HEK293 (cell line): ENCODE results near the gene MTUS2.

ENCODE experiments used
- CTCF ChIA-PET: fragments of 350-600 bp; formaldehyde crosslinking; extraction: SDS; loops from one replicate; lab custom pipeline; 2021; ENCODE audit warnings: antibody characterized with exemption; lab: Yijun Ruan, JAX
- POLR2A ChIA-PET: fragments of 300-600 bp; formaldehyde crosslinking; extraction: SDS; loops from one replicate; lab custom pipeline; 2020; ENCODE audit warnings: antibody characterized with exemption, inconsistent platforms; lab: Yijun Ruan, JAX
- H3K27ac ChIP-seq: fragments of 200-500 bp; sonication (Bioruptor generic); 2 replicates; pipeline ENCODE4 v1.5.1; 2014; ENCODE audit warnings: low read depth, low read length, control low read depth, inconsistent platforms; ENCODE audit errors: extremely low read depth
- H3K36me3 ChIP-seq, 2 experiments: fragments of 200-500 bp in 1 of 2; sonication (Bioruptor generic) in 1 of 2; 1 replicate in 1 of 2; 2 replicates in 1 of 2; pipeline ENCODE4 v1.5.1; 2014 to 2017; ENCODE audit warnings: inconsistent platforms in 2 of 2, low read length in 2 of 2; ENCODE audit not compliant: control insufficient read depth in 2 of 2, insufficient read depth in 1 of 2
- H3K4me1 ChIP-seq: fragments of 200-500 bp; sonication (Bioruptor generic); 2 replicates; pipeline ENCODE4 v1.5.1; 2014; ENCODE audit warnings: mild to moderate bottlenecking, low read length, inconsistent platforms; ENCODE audit not compliant: control insufficient read depth, insufficient read depth
- H3K4me3 ChIP-seq: 2 replicates; pipeline ENCODE4 v1.5.1; 2011; ENCODE audit warnings: low read depth, mild to moderate bottlenecking, control low read depth, low read length, moderate library complexity
- H3K9me3 ChIP-seq: fragments of 200-500 bp; sonication (Bioruptor generic); 2 replicates; pipeline ENCODE4 v1.5.1; 2014; ENCODE audit warnings: low read depth, low read length, inconsistent platforms; ENCODE audit not compliant: control insufficient read depth, insufficient read depth
- EGR2 ChIP-seq: fragments of 450-650 bp; formaldehyde crosslinking; IDR thresholded peaks from 2 replicates; pipeline ENCODE4 v1.5.1; 2016; ENCODE audit warnings: low read depth, missing biosample characterization, missing genetic modification characterization
- IKZF3 ChIP-seq: fragments of 450-650 bp; IDR thresholded peaks from 2 replicates; pipeline ENCODE4 v1.5.0; 2018; ENCODE audit warnings: missing biosample characterization, mild to moderate bottlenecking, missing genetic modification characterization, moderate library complexity
- PRDM1 ChIP-seq: fragments of 450-650 bp; formaldehyde crosslinking; IDR thresholded peaks from 2 replicates; pipeline ENCODE4; 2016; ENCODE audit warnings: missing biosample characterization, missing genetic modification characterization
- ZFP69B ChIP-seq: fragments of 450-650 bp; formaldehyde crosslinking; IDR thresholded peaks from 2 replicates; pipeline ENCODE4 v1.5.1; 2016; ENCODE audit warnings: missing biosample characterization, missing genetic modification characterization
- ZNF112 ChIP-seq: fragments of 450-650 bp; formaldehyde crosslinking; IDR thresholded peaks from 2 replicates; pipeline ENCODE4 v1.5.0; 2017; ENCODE audit warnings: missing biosample characterization, missing genetic modification characterization
- ZNF140 ChIP-seq: fragments of 450-650 bp; formaldehyde crosslinking; IDR thresholded peaks from 2 replicates; pipeline ENCODE4 v1.5.1; 2016; ENCODE audit warnings: missing biosample characterization, missing genetic modification characterization
- ZNF211 ChIP-seq: fragments of 450-650 bp; formaldehyde crosslinking; IDR thresholded peaks from 2 replicates; pipeline ENCODE4 v1.5.1; 2016; ENCODE audit warnings: low read depth, missing biosample characterization, missing genetic modification characterization
- ZNF341 ChIP-seq: fragments of 450-650 bp; formaldehyde crosslinking; IDR thresholded peaks from 2 replicates; pipeline ENCODE4; 2016; ENCODE audit warnings: low read depth, missing biosample characterization, missing genetic modification characterization
- ZNF366 ChIP-seq: fragments of 450-650 bp; formaldehyde crosslinking; conservative IDR thresholded peaks from 2 replicates; pipeline ENCODE4 v1.5.1; 2016; ENCODE audit warnings: missing biosample characterization, missing genetic modification characterization
- ZNF423 ChIP-seq: fragments of 450-650 bp; formaldehyde crosslinking; IDR thresholded peaks from 2 replicates; pipeline ENCODE4 v1.5.1; 2016; ENCODE audit warnings: missing biosample characterization, missing genetic modification characterization
- ZNF426 ChIP-seq: fragments of 450-650 bp; formaldehyde crosslinking; IDR thresholded peaks from 2 replicates; pipeline ENCODE4 v1.5.1; 2017; ENCODE audit warnings: missing biosample characterization, missing genetic modification characterization, mild to moderate bottlenecking, inconsistent platforms, moderate library complexity
- ZNF571 ChIP-seq: fragments of 450-650 bp; formaldehyde crosslinking; IDR thresholded peaks from 2 replicates; pipeline ENCODE4 v1.5.0; 2017; ENCODE audit warnings: missing biosample characterization, missing genetic modification characterization
- ZNF621 ChIP-seq: fragments of 450-650 bp; formaldehyde crosslinking; IDR thresholded peaks from 2 replicates; pipeline ENCODE4 v1.5.1; 2017; ENCODE audit warnings: missing biosample characterization, missing genetic modification characterization
- ZNF658 ChIP-seq: fragments of 450-650 bp; formaldehyde crosslinking; IDR thresholded peaks from 2 replicates; pipeline ENCODE4; 2016; ENCODE audit warnings: missing biosample characterization, missing genetic modification characterization
- ZNF670 ChIP-seq: fragments of 450-650 bp; formaldehyde crosslinking; IDR thresholded peaks from 2 replicates; pipeline ENCODE4 v1.5.1; 2016; ENCODE audit warnings: missing biosample characterization, missing genetic modification characterization, low read depth
- ZNF707 ChIP-seq: fragments of 450-650 bp; formaldehyde crosslinking; IDR thresholded peaks from 2 replicates; pipeline ENCODE4 v1.5.1; 2016; ENCODE audit warnings: missing biosample characterization, missing genetic modification characterization
- ZNF747 ChIP-seq: fragments of 450-650 bp; formaldehyde crosslinking; IDR thresholded peaks from 2 replicates; pipeline ENCODE4 v1.5.1; 2016; ENCODE audit warnings: missing biosample characterization, missing genetic modification characterization
- ZSCAN23 ChIP-seq: fragments of 450-650 bp; formaldehyde crosslinking; IDR thresholded peaks from 2 replicates; pipeline ENCODE4 v1.5.1; 2016; ENCODE audit warnings: missing biosample characterization, missing genetic modification characterization
- TF ChIP-seq, protein P1 (sequence below): fragments of 450-650 bp; formaldehyde crosslinking; IDR thresholded peaks from 2 replicates; pipeline ENCODE4 v1.5.1; 2016; ENCODE audit warnings: missing biosample characterization, missing genetic modification characterization
- TF ChIP-seq, protein P2 (sequence below): fragments of 450-650 bp; IDR thresholded peaks from 2 replicates; pipeline ENCODE4 v1.5.1; 2018; ENCODE audit warnings: missing biosample characterization, mild to moderate bottlenecking, missing genetic modification characterization

Gene MTUS2

DNA sequence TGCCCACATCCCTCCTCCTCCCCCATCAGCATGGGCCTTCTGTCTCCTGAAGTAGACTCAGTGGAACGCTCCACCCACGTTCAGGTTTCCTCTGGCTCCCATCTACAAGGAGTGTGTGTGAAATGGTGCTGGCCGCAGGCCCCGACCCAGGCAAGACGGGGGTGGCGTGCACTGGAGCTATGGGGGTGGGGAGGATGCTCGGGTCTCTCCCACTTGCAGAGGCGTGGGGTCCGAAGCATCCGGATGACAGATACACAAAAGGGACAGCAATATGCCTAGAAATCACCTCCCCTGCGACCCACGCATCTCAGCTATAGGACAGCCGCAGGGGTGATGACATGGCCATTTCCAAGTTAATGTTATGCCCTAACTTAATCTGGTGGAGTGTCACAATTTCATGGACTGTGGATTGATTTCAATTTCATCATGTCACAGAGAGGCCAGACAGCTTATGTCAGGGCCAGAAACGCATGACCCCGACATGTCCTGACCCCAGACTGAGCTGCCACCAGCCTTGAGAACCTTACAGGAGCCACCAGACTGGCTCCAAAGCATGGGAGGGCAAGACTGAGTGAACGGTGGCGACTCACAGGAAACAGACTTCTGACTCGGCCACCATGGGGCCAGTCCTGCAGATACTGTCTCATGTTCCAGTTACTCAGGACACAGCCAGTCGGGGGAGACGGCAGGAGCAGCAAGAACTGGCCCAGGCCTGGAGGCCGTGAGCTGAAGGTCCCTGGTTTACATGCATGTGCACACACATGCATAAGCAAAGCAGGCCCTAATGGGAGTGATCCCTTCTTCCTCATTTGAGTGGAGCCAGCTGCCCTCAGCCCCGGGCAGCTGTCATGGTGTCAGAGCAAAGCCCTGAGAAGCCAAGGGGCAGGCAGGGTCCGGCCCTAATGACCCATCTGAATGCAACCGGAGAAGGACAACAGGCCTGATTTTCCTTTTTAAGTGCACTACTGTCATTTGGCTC is 693.2 kb downstream of the MTUS2 start:
- no peaks in the 10 kb centered on the region for H3K4me1 ChIP-seq
- no peak overlapping the region for H3K27ac ChIP-seq
- H3K36me3 ChIP-seq, result peaks cover 0 to 71% of the 10 kb centered on the region in 2 experiments; a peak in 1 of 3 replicates
- H3K4me3 ChIP-seq, result no peak overlapping the region
- ChIA-PET POLR2A (no interaction called here), CTCF (interaction anchor here (1.2 kb wide), 1 partner anchor 194 kb away, joined by 3 read pairs; no protein-coding TSS in a partner anchor)
- H3K9me3 ChIP-seq, result no peaks in the 10 kb centered on the region
- TF ChIP-seq ZNF670 (tag by site-specific recombination), result no peak
- TF ChIP-seq EGR2 (tag by site-specific recombination), result 0 out of 2 replicates have a peak, but pooled peaks have one; percentile 8

DNA sequence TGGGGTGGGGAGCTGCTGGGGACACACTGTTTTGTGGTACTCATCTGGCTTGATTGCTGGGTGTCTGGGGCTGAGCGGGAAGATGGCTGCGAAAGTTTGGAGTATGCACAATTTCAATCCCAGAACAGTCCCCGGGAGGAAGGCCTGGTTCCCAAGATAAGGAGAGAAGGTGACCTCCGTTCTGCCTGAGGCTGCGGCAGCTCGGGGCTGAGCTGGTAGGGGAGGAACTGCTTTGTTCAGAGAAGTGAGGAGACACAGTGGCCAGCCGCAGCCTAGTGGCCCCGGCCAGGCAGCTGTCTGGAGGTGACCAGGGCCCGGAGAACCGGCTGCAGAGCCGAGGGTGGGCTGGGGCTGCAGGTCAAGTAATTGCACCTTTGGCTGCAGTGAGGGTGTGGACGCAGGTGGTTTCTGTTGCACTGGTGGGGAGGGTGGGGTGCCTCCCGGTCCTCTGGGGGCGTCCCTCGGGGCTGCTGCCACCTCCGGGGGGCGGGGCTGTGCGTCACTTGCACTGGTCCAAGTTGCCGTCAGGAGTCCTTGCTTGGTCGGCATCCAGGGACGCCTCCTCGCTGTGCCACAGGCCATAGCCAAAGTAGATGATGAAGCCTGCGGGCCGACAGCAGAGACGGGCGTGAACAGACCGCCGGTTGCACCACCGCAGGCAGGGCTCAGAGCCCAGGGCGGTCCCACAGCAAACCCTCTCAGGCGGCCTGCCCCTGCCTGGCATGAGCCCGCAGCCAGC is 694.0 kb downstream of the MTUS2 start:
- H3K4me3 ChIP-seq, result no peak overlapping the region
- no peaks in the 10 kb centered on the region for H3K4me1 ChIP-seq
- ChIA-PET POLR2A (no interaction called here), CTCF (no interaction called here)
- TF ChIP-seq, protein P1, sequence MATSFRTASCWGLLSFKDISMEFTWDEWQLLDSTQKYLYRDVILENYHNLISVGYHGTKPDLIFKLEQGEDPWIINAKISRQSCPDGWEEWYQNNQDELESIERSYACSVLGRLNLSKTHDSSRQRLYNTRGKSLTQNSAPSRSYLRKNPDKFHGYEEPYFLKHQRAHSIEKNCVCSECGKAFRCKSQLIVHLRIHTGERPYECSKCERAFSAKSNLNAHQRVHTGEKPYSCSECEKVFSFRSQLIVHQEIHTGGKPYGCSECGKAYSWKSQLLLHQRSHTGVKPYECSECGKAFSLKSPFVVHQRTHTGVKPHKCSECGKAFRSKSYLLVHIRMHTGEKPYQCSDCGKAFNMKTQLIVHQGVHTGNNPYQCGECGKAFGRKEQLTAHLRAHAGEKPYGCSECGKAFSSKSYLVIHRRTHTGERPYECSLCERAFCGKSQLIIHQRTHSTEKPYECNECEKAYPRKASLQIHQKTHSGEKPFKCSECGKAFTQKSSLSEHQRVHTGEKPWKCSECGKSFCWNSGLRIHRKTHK (tag by site-specific recombination), result no peak
- no peak for TF ChIP-seq ZNF707 (tag by site-specific recombination)
- no peak for TF ChIP-seq ZNF140 (tag by site-specific recombination)
- no peak for TF ChIP-seq ZSCAN23 (tag by site-specific recombination)
- no peak for TF ChIP-seq ZNF423 (tag by site-specific recombination)
- TF ChIP-seq PRDM1 (tag by site-specific recombination), result no peak
- no peak for TF ChIP-seq ZNF747
- TF ChIP-seq ZFP69B, result no peak
- TF ChIP-seq ZNF658 (tag by site-specific recombination), result no peak
- no peak for TF ChIP-seq ZNF426 (tag by site-specific recombination)
- TF ChIP-seq, protein P2, sequence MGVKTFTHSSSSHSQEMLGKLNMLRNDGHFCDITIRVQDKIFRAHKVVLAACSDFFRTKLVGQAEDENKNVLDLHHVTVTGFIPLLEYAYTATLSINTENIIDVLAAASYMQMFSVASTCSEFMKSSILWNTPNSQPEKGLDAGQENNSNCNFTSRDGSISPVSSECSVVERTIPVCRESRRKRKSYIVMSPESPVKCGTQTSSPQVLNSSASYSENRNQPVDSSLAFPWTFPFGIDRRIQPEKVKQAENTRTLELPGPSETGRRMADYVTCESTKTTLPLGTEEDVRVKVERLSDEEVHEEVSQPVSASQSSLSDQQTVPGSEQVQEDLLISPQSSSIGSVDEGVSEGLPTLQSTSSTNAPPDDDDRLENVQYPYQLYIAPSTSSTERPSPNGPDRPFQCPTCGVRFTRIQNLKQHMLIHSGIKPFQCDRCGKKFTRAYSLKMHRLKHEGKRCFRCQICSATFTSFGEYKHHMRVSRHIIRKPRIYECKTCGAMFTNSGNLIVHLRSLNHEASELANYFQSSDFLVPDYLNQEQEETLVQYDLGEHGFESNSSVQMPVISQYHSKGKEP, result no peak
- no peak for TF ChIP-seq ZNF366 (tag by site-specific recombination)
- no peak for TF ChIP-seq ZNF341 (tag by site-specific recombination)
- TF ChIP-seq ZNF621, result no peak
- TF ChIP-seq ZNF571 (tag by site-specific recombination), result no peak
- TF ChIP-seq ZNF112 (tag by site-specific recombination), result no peak
- no peak for TF ChIP-seq ZNF211 (tag by site-specific recombination)
- no peak for TF ChIP-seq IKZF3
- no peaks in the 10 kb centered on the region for H3K9me3 ChIP-seq
- H3K27ac ChIP-seq, result no peak overlapping the region
- peaks cover 0 to 78% of the 10 kb centered on the region in 2 experiments; a peak in 1 of 3 replicates for H3K36me3 ChIP-seq
